COLO829 (cell line): ENCODE data around the gene NCOA3.

ENCODE experiments used
- DNase-seq: peaks from one replicate; pipeline ENCODE4 v3.0.0; 2012; ENCODE audit warnings: low spot score

The NCOA3 gene

DNA sequence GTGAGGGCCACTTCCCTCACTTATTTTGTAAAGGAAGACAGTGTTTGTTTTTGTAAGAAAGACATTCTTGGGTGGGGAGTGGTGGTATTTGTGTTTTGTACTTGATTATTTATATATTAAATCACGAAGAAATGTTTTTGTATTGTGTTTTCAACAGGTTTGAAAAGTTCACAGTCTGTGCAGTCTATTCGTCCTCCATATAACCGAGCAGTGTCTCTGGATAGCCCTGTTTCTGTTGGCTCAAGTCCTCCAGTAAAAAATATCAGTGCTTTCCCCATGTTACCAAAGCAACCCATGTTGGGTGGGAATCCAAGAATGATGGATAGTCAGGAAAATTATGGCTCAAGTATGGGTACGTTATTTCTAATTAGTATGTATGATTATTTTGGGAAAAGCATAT lies 137.2 kb downstream of the NCOA3 start:
- no peak for DNase-seq

DNA sequence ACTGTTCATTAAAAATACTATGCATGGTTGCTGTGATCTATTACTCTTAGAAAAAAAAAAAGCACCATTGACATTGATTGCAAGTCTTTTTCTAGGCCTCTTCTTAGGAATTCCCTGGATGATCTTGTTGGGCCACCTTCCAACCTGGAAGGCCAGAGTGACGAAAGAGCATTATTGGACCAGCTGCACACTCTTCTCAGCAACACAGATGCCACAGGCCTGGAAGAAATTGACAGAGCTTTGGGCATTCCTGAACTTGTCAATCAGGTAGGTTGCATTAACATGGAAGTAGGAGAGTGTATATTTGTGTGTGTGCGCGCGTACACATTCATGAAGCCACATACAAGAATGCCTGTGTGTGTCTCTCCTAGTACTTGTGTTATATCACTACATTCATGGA lies 140.4 kb downstream of the NCOA3 start:
- DNase-seq = no peak

DNA sequence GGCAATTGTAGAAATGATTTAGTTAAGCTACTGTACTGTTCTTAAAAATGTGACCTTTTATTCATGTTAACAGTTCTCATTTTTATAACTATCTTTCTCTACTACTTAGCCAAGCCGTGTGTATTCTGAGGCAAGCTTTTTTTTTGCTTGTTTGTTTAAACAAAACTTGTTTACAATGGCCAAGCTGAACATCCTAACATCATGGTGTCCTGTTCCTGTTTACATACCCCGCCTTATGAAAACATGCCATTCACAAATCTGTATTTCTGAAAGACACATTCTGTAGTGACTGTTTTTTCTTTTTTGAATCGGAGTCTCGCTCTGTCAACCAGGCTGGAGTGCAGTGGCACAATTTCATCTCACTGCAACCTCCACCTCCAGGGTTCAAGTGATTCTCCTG lies 140.9 kb downstream of the NCOA3 start:
- DNase-seq = no peak

DNA sequence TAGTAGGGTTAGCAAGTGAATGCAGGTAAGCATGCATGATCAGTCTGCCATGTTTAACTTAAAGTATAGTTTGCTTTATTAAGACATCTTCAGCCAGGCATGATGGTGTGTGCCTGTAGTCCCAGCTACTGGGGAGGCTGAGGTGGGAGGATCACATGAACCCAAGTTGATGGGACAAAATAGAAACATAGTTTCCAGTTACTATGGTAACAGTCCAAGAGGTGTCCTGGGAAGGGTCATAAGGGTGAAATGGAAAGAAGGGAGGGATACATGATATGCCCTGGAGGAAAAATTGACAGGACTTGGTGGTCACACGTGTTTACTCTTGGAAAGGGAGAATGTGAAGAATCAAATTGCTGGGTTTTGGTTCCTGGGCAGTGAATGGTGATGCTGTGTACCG lies 143.9 kb downstream of the NCOA3 start:
- no peak for DNase-seq

DNA sequence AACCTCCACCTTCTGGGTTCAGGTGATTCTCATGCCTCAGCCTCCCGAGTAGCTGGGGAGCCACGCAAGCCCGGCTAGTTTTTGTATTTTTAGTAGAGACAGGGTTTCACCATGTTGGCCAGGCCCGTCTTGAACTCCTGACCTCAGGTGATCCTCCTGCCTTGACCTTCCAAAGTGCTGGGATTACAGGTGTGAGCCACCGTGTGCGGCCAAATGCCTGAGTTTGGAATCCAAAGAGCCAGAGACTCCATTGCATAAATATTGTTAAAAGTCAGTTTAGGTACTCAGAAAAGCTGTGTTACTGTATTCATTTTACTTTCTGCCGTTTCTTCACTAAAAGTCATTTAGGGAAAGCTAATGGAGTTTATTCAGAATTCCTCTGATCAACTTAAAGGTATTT lies 146.3 kb downstream of the NCOA3 start:
- DNase-seq = no peak

DNA sequence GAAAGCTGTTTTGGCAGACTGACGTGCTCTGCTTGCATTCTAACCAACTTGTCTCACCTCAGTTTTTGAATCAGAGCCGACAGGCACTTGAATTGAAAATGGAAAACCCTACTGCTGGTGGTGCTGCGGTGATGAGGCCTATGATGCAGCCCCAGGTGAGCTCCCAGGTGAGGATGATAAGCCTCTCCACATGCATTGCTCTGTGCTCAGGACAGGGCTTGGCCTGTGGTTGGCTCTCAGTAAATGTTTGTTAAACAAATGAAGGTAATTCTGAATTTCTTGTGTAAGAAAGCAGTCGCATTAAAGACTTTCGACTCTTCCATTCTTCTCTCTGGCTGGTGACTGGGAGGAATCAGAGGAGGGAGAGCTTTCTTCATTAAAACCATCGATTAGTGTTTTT lies 147.3 kb downstream of the NCOA3 start:
- no peak for DNase-seq

DNA sequence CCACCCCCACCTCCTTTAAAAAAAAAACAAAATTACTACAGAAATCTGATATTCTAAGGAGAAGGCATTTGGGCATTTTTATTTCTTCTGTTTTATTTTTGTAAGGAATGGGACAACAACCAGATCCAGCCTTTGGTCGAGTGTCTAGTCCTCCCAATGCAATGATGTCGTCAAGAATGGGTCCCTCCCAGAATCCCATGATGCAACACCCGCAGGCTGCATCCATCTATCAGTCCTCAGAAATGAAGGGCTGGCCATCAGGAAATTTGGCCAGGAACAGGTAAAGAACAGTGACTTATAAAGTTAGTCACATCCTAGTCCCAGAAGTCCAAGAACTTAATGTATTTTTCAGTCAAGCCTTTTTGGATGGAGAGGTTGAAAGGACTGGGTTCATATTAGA lies 150.6 kb downstream of the NCOA3 start:
- no peak for DNase-seq

DNA sequence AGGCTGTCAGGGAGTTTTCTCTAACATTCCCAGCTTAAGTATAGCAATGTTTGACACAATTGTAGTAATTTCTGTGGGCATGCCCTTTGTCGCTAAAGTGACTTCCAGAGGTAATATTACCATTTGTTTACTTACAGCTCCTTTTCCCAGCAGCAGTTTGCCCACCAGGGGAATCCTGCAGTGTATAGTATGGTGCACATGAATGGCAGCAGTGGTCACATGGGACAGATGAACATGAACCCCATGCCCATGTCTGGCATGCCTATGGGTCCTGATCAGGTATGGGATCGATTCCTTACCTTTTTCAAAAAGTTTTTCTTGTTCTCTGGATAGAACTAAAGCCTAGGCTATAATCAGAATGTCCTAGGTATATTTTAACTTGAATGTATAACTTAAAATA lies 151.1 kb downstream of the NCOA3 start:
- DNase-seq = no peak

DNA sequence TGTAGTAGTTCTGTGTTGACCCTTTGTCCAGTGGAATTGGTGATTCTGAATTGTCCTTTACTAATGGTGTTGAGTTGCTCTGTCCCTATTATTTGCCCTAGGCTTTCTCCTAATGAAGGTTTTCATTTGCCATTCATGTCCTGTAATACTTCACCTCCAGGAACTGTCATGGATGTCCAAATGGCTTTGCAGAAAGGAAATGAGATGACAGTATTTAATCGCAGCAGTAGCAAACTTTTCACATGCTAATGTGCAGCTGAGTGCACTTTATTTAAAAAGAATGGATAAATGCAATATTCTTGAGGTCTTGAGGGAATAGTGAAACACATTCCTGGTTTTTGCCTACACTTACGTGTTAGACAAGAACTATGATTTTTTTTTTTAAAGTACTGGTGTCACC lies 152.2 kb downstream of the NCOA3 start:
- DNase-seq = no peak

DNA sequence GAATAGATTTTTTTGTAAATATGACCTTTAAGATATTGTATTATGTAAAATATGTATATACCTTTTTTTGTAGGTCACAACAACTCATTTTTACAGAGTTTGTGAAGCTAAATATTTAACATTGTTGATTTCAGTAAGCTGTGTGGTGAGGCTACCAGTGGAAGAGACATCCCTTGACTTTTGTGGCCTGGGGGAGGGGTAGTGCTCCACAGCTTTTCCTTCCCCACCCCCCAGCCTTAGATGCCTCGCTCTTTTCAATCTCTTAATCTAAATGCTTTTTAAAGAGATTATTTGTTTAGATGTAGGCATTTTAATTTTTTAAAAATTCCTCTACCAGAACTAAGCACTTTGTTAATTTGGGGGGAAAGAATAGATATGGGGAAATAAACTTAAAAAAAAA lies 152.7 kb downstream of the NCOA3 start:
- no peak for DNase-seq

DNA sequence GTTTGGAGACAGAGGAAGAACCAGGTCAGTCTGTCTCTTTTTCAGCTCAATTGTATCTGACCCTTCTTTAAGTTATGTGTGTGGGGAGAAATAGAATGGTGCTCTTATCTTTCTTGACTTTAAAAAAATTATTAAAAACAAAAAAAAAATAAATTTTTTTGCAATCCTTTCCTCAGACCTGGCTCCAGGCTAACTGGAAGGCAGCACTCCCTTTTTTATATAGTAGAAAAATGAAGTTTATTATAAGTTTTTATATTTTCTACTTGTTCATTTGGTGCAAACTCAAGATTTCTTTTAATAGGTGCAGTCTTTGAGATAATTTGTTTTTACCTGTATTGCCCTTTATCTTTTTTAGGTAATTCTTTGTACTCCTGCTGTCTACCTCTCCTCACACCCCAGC lies 153.9 kb downstream of the NCOA3 start:
- no peak for DNase-seq

DNA sequence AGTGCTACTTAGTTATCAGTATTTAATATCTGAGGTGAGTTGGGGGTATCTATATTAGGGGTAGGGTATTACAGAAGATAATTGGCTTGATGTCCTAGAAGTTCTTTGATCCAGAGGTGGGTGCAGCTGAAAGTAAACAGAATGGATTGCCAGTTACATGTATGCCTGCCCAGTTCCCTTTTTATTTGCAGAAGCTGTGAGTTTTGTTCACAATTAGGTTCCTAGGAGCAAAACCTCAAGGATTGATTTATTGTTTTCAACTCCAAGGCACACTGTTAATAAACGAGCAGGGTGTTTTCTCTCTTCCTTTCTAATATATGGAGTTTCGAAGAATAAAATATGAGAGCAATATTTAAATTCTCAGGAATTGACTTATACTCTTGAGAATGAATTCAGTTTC lies 154.6 kb downstream of the NCOA3 start:
- DNase-seq = no peak

DNA sequence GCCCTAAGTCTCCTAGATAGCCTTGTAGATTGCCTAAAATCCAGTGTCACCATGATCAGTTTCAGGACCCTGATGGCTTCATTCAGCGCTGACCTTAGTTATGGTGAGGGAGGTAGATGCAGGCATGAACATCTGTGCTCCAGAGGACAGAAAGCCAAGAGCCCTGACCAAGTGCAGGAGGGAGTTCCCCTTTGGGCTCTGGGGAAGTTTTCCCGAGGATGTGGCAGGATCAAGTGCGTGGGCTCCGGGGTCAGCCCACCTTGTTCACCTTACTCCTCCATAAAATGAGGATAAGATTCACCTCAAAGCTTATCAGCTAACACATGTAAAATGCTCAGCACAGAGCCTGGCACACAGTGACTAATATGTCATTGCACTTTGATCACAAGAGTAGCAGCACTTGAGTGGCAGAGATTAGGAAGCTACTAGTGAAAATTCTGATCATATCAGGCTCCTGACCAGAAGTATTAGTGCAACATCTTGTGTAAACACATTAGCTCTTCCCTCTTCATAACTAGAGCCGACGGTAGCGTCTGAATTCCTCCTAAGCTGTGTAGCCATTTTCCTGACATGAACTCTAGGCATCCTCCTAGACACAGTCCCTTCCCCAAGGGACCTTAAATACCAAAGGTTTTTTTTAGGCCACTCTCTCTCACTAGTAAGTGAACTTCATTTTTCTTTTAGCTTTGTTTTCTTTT lies 158.4 kb downstream of the NCOA3 start:
- DNase-seq = no peak

DNA sequence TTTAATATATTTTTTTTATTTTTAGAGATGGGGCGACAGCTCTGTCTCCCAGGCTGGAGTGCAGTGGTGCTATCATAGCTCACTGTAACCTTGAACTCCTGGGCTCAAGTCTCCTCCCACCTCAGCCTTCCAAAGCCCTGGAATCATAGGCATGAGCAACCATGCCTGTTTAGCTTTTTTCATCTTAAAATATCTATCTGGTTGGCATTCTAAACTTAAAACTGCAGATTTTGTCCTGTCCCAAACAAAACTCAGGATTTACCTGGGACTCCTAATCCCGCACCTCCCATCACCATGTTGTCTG lies 158.9 kb downstream of the NCOA3 start:
- DNase-seq = no peak

DNA sequence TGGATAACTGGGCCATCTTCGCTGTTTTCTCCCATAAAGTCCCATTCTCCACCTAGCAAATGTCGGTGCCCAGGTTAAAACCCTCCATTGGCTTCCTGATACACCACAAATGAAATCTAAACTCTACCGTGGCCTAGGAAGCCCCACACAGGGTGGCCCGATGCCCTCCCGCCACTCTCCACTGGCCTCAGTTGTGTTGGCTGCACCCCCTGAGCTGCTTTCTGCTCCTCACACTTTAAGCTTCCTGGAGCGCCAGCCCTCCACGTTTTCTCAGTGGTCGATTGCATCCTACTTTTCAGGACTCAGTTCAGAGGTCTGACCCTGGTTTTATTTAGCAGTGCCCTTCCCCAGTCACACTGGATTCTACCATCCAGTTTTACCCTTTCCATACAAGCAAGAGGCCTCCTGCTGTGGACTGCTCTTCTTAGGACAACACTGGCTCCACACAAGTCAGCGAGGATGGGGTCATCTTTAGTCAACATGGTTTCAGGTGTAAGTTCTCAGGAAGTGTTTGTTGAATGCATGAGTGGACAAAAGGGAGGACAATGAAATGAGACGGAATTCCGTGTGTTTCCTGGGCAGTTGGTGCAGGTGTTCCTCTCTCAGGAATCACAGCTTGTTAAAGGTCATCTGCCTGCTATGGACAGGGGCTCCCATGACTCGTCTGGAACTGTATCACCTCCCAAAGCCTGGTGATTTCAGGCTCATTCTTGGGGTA lies 159.5 kb downstream of the NCOA3 start:
- DNase-seq = no peak

DNA sequence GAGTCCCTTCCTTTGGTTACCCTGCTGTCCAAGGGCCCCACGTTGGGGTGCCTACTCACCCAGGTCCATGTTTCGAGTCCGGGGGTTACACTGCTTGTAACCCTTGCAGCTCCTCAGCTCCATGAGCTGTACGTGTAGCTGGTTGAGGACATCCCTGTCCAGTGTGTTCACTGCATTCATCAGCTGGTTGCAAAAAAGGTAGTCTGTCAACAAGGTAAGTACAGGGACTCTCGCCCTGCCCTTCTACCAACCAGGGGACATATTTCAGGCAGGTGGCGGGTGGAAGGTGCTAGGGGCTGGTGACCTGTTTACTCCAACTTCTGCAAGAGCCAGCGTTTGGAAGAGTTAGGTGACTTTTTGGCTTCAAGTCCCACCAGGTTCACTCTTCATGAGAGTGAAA lies 160.0 kb downstream of the NCOA3 start:
- DNase-seq = no peak

DNA sequence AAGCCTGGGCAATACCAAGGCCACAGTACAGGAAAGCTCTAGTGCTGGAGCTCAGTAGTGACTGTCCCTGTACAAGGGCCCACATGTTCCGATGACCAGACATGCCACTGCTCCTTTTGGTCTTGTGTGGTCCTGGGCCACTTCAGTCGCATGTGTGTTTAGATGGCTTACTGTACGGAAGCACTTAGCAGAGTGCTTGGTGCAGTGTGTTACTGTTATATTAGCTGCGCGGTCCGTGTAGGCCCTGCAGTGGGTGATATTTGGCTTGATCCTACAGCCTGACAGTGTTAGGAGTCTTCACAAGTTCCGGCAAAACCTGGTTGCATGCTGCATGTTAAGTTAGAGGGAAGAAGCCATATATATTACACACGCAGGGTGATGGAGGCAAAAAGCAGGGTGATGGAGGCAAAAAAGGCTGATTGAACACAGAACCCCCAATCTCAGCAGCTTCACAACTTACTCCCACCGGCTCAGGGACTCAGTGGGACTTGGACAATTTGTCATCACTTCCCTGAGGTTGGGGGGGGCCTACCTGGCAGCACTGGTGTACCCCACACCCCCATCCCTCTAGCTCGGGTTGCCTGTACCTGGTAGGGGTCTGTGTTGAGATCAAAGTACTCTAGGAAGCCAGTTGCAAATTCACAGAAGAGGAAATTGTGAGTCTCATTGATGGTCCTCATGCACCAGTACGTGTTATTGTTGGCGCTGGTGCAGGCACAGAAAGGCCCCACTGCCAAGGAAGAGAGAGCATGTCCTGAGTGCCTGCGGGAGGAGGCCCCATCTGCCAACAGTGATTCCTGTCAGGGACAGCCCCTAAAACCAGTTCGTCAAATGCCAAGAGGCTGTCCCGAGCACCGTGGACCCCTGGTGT lies 161.0 kb downstream of the NCOA3 start:
- no peak for DNase-seq

DNA sequence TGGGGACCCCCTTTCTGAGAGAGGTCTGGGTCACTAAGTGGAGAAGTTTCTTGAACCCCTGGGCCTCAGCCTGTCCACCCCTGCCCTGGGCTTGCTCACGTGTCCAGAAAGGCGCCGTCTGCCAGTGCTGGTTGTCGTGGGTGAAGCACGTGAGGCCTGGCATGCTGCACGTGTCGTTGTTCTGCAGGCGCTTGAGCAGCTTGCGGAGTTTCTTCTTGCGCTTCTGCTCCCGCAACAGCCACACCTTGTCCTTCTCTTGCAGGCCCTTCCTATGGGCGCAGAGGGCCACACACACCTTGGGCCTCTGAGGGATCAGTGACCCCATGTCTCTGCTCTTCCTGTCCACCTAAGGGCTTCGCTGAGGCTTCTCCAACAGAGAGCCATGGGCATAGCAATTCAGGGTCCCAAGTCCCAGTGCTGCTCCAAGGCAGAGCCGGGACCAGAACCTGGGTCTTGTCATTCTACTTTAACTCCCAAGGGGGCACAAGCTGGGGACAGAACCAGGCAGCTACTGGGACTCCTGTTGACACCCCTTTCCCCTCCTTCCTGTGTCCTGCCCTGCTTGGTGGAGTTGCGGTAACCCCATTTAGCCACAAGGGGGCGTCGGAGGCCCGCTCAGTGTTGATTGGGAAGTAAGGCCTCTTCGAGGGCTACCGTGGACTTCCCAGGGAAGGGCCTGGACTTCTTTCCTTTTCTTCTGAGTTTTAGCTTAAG lies 161.8 kb downstream of the NCOA3 start:
- peak; percentile 96 for DNase-seq

DNA sequence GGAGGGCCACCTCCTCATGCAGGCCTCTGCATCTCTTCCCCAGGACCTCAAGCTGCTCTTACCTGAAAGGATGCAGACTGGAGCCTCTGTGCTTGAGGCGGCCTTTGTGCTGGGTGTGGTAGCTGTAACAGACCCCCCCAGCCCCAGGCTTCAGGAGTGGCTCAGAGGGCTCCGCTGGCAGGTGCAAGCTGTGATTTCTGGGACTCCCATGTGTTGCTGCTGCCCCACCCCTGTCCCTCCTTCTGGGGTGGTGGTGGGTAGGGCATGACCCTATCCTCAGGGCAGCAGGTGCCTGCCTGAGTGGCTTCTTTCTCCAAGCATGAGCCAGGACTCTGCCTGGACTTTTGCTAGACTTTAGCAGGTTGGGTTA lies 162.4 kb downstream of the NCOA3 start:
- DNase-seq = no peak

DNA sequence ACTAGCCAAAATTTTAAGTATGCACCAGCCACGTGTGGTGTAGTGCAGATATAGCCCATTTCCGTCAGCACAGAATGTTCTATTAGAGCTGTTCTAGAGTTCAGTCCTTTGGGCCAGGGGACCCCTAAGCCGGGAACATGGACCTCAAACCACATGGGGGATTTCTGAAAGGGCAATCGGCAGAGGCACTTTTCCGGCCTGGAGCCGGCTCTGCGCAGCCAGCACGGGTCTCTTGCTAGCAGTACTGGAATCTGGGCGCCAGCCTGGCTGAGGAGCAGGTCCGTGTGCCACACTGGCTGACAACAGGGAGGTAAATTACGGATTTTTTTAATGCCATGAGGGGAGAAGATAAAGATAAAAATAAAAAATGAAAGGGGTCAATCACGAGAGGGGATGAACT lies 163.1 kb downstream of the NCOA3 start:
- no peak for DNase-seq

DNA sequence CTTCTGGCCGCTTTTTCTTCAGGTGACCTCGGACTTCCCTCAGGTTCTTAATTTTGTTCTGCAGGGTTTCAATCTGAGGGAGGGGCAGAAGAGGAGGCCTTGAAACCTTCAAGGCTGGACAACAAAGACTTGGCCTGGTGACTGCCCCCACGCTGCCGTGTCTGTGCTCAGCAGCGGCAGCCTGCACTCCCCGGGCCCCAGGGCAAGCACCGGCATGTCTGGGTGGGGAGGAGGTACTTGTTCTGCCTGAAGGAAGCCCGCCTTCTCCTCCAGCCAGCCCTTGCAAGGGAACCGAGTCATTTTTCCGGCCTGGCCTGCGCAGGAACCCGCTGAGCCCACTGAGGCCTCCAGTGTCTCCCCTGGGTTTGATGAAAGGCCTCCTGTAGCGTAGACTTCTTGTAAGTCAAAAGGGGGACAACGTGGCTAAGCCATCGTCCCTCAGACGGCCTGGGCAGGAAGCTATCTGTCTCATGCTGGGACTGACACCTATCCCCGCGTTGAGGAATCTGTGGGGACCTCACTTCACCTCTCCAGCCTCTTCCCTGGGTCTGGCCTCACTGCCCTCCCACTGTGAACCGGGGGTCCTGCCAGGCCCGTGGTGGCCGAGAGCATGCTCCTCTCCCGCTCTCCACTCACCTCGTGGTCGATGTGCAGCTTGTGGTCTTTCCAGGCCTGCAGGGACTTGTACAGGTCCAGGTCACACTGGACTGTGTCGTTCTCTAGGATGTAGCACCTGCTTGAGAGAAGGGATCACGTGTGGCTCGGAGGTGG lies 163.7 kb downstream of the NCOA3 start:
- DNase-seq = no peak

DNA sequence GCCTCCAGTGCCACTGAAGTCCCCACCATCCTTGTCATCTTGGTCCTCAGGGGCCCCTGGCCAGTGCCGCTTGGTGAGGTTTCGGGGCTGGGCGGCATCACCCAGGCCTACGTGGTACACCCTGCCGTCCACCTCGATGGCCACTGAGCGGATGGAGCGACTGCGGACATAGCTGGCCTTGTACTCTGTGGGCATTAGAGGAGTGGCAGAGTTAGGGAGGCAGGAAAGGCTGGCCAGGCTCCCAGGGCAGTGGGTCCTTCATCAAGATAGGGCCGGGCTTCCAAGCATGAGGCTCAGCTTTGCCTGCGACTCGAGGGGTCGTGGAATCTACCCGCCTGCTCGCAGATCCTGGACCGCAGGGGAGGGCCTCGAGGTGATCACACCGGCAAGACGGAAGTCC lies 164.6 kb downstream of the NCOA3 start:
- DNase-seq = no peak
